CD4-positive, alpha-beta T cell treated with Interleukin-6 for 4 hours (primary cell): ENCODE results near the gene LIN52.
"Not testable (repeated sequence)": the region's sequence is repeated elsewhere in the genome, so short reads cannot be mapped to it uniquely, and the experiment has no call there.

Source experiments
- DNase-seq: peaks from one replicate; pipeline ENCODE4 v3.0.0-alpha.2; 2020; ENCODE audit warnings: mixed read lengths

Gene LIN52

GRCh38 chr14:74111395-74112216 lies 26.9 kb downstream of the LIN52 start:
- not testable (repeated sequence) for DNase-seq

- DNase-seq: not testable (repeated sequence)
Observed at GRCh38 chr14:74125487-74125886, 40.7 kb downstream of the LIN52 start.

GRCh38 chr14:74126315-74127013 lies 41.7 kb downstream of the LIN52 start:
- no peak for DNase-seq

GRCh38 chr14:74127634-74128033 lies 42.9 kb downstream of the LIN52 start:
- no peak for DNase-seq

GRCh38 chr14:74133833-74134481 lies 49.2 kb downstream of the LIN52 start:
- DNase-seq: no peak

GRCh38 chr14:74134484-74134883 lies 49.7 kb downstream of the LIN52 start:
- no peak for DNase-seq

- DNase-seq: no peak
Observed at GRCh38 chr14:74135426-74135825, 50.7 kb downstream of the LIN52 start.

- no peak for DNase-seq
Observed at GRCh38 chr14:74140374-74140850, 55.7 kb downstream of the LIN52 start.

- no peak for DNase-seq
Observed at GRCh38 chr14:74141703-74142102, 56.9 kb downstream of the LIN52 start.

GRCh38 chr14:74142523-74142922 lies 57.8 kb downstream of the LIN52 start:
- no peak for DNase-seq

- DNase-seq: no peak
Observed at GRCh38 chr14:74144789-74145188, 60.0 kb downstream of the LIN52 start.

- DNase-seq: no peak
Observed at GRCh38 chr14:74147571-74147970, 62.8 kb downstream of the LIN52 start.

- DNase-seq: no peak
Observed at GRCh38 chr14:74148705-74149104, 63.9 kb downstream of the LIN52 start.

GRCh38 chr14:74155287-74155686 lies 70.5 kb downstream of the LIN52 start:
- no peak for DNase-seq

GRCh38 chr14:74155749-74156148 lies 71.0 kb downstream of the LIN52 start:
- no peak for DNase-seq

GRCh38 chr14:74160763-74161162 lies 76.0 kb downstream of the LIN52 start:
- no peak for DNase-seq

GRCh38 chr14:74161526-74162158 lies 76.9 kb downstream of the LIN52 start:
- DNase-seq: no peak

GRCh38 chr14:74169906-74170305 lies 85.2 kb downstream of the LIN52 start:
- no peak for DNase-seq

- DNase-seq: no peak
Observed at GRCh38 chr14:74176400-74176793, 91.6 kb downstream of the LIN52 start.

- DNase-seq: no peak
Observed at GRCh38 chr14:74179856-74180255, 95.1 kb downstream of the LIN52 start.

GRCh38 chr14:74190927-74191575 lies 106.3 kb downstream of the LIN52 start:
- DNase-seq: no peak

GRCh38 chr14:74194506-74195274 lies 109.9 kb downstream of the LIN52 start:
- no peak for DNase-seq
